GM21526 (cell line): Measurements from ENCODE around the gene SHF.

Experiments used
- ATAC-seq: cut with Tn5 transposase; IDR thresholded peaks from one replicate; pipeline ENCODE4 v1.9.1; 2021; ENCODE audit warnings: moderate library complexity; ENCODE audit not compliant: unreplicated experiment, low FRiP score

Gene SHF

DNA sequence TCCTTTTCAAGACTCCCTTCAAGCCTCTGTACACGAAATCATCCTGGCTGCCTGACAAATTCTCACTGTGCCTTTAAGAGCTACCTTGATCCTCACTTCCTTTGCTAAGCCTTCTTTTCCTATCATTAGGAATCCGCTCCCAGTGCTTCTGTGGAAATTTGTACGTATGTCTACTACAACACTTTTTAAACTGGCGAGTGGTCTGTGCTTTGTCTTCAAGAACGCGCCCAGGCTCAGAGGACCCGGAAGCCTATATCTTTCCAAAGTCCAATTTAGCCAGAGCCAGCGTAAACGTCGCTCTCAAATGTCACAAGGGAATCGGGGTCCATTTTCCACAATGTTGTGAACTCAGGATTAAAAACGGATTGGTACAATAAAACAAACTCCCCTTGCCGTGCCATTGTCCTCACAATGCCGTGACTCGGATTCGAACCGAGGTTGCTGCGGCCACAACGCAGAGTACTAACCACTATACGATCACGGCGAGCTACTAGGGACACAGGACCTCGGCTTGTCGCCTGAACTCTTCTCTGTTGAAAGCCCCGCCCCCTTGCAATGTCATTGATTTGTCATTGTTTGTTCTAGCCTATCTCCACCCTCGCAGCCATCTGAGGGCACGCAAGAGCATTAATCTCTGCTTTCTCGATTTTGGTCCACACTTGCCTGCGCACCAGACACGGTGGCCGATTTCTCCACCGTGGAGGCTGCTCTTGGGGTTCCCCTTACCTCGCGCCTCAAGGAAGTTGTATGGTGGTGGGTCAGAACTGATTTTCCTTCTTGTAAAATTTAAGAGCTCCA is 12.4 kb upstream of the SHF start:
- ATAC-seq, result peak; percentile 47

- peak; percentile 10 for ATAC-seq
Measured at GRCh38 chr15:45199136-45199810, 11.5 kb upstream of the SHF start.

- peak; percentile 56 for ATAC-seq
Measured at GRCh38 chr15:45198337-45199135, 10.8 kb upstream of the SHF start.

- no peak for ATAC-seq
Measured at GRCh38 chr15:45197512-45197911, 9.7 kb upstream of the SHF start.

GRCh38 chr15:45187578-45187893 is 230 bp downstream of the SHF start:
- no peak for ATAC-seq

DNA sequence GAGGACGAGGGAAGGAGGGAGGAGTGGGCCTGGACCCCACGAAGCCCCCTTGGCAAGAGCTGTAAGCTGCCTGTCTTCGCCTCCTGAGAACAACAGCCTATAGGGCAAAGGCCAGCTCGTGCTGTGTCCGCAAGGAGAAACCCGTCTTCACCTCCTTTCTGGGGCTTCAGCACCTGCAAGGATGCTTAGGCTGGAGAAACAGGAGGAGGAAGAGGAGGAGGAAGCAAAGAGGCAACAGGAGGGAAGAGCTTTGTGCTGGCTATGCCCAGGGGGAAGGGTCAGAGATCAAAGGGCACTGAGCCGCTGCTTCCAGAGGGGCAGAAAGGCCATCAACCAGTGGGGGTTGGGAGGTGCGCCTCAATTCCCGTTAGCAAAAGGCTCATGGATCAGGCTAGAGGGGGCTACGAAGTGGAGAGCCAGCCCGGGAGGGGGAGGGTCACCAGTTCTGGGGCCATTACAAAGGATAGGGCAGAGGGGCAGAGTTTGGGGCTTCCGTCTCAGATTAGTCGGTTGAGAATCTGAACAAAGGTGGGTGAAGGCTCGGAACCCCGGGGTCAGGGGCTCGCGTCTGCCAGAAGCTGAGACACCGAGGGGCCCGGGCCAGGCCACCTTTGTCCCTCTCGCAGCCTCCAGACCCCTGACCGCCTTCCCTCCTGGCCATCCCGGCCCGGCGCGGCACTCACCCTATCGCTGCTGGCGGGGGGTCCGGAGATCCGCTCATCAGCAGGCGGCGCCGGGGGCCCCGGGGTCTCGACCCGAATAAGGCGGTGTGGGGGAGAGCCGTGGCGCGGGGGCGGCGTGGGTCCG is 792 bp downstream of the SHF start:
- ATAC-seq, result no peak

GRCh38 chr15:45185903-45186770 is 1.6 kb downstream of the SHF start:
- ATAC-seq, result no peak

DNA sequence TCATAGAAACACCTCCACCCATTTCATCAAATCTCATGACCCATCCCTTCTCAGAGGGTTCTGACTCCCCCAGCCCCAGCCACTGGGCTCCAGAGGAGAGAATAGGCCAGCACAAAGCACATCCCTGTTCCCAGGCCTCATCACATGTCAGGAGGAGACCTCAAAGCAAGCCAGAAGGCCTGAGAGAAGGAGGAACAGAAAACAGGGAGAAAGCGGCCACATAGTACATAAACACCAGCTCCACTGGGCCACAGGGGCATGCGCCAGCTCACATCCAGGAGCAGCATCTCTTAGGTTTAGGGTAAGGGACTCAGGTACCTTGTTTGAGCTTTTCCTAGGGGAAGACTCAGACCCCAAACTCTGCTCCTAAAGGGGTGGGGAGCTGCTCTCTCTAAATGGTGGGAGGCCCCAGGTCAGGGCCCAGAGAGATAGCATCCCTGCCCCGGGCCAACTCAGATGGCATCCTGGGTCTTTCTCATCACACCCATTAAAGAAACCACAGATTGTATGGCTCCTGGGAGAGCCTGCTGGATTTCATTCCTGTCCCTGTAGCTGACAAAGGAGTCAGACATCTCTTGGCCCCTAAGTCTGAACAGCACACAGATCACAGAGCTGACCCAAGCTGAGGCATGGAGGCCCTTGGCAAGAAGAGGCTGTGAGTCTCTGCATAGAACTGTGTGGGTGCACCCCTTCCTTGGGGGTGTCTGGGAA is 2.5 kb downstream of the SHF start:
- ATAC-seq, result no peak

- ATAC-seq, result no peak
Measured at GRCh38 chr15:45184562-45185041, 3.2 kb downstream of the SHF start.

DNA sequence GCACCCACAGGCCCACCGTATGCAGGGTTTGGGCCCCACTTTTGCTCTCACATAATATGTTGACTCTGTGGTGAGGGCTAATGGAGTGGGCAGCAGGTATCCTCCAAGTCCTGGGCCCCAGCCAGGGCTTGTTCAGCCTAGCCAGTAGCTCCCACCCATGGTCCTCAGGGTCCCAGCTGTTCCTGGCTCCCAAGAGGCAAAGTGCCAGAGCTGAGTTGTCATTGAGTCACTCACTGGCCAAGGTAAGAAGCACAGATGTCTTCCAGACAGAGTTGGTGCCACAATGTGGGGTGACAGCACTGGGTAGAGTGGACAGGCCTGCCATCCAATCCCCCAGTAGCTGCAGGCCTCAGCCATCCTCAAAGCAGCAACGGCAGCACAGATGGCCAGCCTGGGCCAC is 4.3 kb downstream of the SHF start:
- ATAC-seq, result no peak

DNA sequence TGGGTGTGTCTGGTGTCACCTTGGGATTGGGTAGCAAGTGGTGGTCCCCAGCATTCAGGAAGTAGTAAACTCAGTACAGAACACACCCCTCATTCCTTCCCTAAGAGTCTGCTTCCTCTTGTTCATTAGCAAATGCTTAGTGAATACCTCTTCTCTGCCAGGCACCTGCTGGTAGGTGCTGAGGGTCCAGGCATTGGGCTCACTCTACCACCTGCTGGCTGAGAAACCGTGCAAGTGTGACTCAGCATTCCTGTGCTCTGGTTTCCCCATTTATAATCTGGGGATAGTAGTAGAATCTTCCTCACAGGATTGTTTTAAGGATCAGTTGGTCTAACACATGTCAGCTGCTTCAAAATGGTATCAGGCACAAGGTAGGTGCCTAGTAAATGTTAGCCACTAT is 4.8 kb downstream of the SHF start:
- ATAC-seq, result no peak

DNA sequence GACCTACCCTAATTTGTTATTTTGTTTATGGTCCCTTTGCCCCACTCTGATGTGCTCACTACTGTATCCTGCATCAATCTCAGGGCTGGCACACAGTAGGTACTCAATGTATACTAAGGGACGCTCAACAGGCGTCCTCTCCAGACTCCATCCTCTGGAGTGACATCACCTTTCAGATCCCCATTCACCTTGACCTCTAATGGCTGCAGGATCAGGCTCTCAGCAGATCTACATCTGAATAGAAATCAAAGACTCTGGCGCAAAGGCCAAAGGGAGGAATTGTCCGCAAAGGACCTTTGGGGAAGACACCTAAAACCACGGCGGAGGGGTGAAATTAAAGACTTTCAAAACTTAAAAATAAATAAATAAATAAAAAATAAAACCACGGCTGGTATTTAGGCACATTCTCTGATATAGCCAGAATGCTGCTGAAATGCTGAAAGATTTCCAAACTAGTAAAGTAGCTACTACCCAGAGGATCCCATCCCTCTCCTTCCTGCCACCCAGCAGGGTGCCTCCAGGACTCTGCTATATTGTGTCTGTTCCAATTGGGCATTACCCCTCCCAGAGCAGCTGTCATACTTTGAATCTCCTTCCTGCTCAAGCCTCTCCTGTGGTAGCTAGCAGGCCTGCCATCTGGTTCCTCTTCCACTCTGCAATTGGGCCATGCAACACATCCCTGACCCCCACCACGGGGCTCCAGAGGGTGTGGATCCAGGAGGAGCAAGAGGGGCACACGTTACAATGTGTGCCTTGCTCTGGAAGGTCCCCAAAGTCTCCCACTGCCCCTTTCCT is 6.1 kb downstream of the SHF start:
- no peak for ATAC-seq

GRCh38 chr15:45180648-45181436 is 6.9 kb downstream of the SHF start:
- ATAC-seq, result no peak

DNA sequence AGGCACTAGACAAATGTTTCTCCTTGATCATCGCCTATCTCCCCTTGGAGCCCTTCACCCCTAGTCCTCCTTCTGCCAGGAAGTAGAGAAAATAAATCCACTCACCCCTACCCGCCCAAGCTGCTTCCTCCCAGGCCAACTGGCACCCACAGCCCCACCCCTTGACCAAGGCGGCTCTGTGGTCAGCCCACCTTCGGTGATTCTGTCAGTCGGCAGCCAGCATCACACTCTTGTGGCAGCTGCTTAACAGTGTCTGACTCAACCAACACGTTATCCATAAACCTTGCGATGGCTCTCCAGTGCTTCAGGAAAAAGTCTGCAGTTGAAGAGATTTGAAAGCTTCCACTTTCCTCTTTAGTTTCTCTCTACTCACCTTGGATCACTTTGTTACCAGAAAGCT is 7.6 kb downstream of the SHF start:
- ATAC-seq, result no peak

DNA sequence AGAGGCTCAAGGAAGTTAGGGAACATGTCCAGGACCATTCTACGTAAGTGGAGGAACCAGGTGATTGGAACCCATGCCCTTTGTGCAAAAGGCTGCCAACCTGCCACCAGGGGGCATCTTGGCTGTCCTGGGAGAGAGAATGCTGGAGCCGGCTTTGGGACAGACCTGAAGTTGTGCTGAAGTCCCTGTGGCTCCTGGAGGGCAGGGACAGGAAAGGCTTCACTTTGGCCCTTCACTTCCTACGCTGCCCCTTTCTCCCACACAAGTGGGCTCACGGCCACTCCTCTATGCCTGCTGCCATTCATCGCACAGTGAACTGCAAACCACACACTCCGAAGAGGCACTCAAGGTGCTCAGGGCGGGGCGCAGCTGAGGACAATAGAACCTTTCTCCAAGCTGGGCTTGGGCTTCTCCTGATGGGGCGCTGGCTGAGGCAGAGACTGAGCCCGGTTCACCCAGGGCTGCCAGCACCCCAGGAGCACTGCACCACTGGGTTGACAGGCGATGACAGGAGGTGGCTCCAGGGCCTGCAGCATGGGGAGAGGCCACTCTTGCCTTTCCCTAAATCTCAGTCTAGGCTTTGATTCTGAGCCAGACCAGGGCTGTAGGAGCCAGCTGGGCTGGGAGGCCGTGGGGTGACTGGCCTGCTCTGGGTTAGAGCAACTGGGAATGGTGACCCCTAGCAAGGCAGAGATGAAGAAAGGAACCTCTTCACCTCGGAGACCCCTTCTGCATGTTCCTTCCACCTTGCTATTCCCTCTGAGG is 8.4 kb downstream of the SHF start:
- ATAC-seq, result no peak

- ATAC-seq, result no peak
Measured at GRCh38 chr15:45177285-45177684, 10.5 kb downstream of the SHF start.

DNA sequence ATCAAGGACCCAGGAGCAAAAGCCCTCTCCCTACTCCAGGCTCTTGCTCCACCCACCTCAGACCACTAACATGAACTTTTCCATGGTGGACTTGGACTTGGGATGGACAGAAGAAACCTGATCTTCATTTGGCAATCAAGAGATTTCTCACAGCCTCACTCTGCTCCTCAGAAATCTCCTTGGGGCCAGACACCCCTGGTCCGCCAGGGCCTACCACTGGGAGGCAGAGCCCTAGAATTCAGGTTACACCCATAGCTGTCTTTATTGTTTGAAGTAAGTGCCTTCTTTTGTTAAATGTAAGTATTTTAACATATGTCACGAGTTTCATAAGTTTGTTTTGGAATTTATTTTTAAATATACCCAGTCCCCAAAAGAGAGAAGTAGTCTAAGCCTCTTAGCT is 13.2 kb downstream of the SHF start:
- no peak for ATAC-seq
